Mononuclear cell (primary cell): ENCODE data around the gene TMEM167A. TPM values are rescaled to one million over a fixed set of nuclear protein-coding genes. Genes with fewer than 3 reads are reported as not detected.
"Not testable (repeated sequence)": the region's sequence is repeated elsewhere in the genome, so short reads cannot be mapped to it uniquely, and the experiment has no call there.

Experiments
- H3K27me3 ChIP-seq: 2 replicates; pipeline ENCODE4 v1.6.0; 2011; ENCODE audit warnings: low read length, control low read depth; ENCODE audit not compliant: insufficient read depth
- H3K4me1 ChIP-seq: 2 replicates; pipeline ENCODE4 v1.5.1; 2011; ENCODE audit warnings: mild to moderate bottlenecking, low read length, control low read depth; ENCODE audit not compliant: insufficient read depth
- H3K4me3 ChIP-seq: 2 replicates; pipeline ENCODE4 v1.5.1; 2011; ENCODE audit warnings: mild to moderate bottlenecking, low read length, moderate library complexity
- H3K9me3 ChIP-seq: 2 replicates; pipeline ENCODE4 v1.5.1; 2011; ENCODE audit warnings: low read depth, mild to moderate bottlenecking, control low read depth, low read length
- total RNA-seq: library from RNA; depleted of rRNA; stranded (reverse); fragments of >200 nt; gene quantifications from one replicate; pipeline ENCODE4 v1.2.3, GENCODE V29; 2012

TMEM167A gene
- total RNA-seq, 1 donor = 71.7 TPM

DNA sequence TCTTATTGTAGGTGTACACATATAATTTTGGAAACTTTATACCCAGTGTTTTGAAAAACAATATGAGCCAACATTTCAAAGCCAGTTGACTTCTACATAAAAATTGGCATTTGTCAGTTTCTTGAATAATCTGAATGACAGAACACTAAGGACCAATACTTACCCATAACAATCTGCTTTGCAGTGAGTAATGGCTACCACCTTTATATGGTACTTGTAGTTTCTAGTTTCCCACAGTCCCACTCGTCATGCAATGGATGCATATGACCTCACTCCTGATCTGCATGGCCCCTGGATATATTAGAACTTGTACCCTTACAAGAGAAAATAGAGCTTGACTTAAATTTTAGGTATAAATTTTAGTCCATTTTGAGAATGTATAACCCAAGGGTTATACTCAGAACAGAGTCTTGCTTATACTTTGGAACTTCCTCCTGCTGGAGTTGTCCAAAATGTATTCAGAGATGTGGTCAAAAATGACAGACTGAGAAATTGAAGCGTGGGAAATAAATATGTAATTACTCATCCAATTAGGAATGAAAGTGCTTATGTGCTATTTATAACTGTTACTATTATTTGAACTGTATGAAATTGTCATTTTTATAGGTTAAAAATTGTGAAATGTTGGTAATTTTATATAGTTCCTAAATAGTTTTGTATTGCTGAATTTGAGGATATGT, 19.6 kb upstream of the TMEM167A start:
- Histone ChIP-seq H3K4me1 (no peaks in the 10 kb centered on the region), H3K9me3 (peaks cover 15% of the 10 kb centered on the region), H3K27me3 (no peaks in the 10 kb centered on the region), H3K4me3 (no peak overlapping the region)

DNA sequence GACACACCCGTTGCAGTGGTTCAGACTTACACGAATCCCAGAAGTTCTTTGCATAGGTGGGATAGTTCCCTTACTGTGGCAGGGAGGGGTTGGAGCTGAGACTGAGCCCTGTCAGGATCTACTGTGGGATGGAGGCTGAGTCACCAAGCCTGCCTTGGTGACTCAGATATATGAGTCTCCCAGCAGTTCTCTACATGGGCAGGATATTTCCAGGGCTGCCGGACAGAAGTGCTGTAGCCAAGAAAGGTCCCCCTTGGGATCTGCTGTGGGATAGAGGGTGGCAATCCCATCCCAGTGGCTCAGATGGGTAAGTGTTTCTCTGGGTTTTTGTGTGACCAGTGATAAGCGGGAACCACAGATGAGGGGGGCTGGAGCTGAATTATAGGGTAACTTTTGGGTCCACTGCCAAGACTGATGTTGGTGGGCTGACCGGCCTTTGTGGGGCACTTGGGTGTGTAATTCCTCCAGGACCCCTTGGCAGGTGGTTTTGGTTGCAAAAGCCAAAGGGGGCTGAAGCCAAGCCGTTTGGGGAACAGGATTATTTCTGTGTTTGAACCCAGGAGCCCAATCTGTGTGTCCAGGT, 18.9 kb upstream of the TMEM167A start:
- no peaks in the 10 kb centered on the region for H3K4me1 ChIP-seq

DNA sequence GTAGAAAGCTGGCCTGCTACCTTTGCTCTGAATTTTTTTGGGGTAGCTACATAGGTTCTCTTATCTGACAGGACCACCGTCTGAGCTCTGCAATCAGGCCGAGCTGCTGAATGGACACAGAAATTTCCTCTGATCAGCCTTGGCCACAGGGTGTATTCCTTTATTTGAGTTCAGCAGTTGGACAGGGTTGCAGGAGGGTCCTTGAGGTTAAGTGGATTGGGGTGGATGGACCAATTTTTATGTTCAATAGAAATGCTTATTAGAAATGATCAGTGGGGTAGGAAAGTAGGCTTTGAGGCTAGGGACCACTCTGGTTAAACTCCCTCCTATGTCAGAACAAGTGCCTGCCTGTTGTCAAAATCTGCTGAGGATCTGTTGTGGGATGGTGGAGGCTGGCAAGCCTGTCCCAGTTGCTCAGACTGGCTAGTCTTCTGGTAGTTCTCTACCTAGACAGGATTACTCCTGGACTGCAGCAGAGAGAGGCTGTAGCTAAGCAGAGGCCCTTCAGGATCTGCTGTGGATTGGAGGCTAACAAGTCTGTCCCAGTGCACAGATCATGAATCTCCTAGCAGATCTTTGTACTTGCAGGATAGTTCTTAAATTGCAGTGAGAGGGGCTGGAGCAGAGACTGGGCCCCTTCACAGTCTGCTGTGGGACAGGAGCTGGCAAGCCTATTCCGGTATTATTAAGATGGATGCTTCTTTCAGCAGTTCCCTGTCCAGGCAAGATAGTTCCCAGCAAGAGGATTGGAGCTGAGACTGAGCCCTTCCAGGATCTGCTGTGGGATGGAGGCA, 18.2 kb upstream of the TMEM167A start:
- no peak overlapping the region for H3K4me3 ChIP-seq
- no peaks in the 10 kb centered on the region for H3K4me1 ChIP-seq
- H3K27me3 ChIP-seq = no peaks in the 10 kb centered on the region
- peaks cover 15% of the 10 kb centered on the region for H3K9me3 ChIP-seq

More for the DNA sequence above, 18.9 kb upstream of the TMEM167A start:
- H3K9me3 ChIP-seq = peaks cover 15% of the 10 kb centered on the region
- no peaks in the 10 kb centered on the region for H3K27me3 ChIP-seq
- no peak overlapping the region for H3K4me3 ChIP-seq

DNA sequence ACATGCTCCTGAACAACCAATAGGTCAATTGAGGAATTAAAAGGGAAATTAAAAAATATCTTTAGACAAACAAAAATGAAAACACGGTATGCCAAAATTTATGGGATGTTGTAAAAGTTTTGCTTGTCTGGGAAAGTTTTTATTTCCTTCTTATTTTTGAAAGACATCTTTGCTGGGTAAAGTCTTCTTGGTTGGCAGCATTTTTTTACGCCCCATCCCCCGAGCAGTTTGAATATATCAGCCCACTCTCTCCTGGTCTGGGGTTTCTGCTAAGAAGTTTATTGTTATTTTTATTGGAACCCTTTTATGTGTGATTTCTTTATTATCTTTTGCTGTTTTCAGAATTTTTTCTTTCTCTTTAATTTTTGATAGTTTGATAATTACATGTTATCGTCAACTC, 16.5 kb upstream of the TMEM167A start:
- H3K9me3 ChIP-seq = peaks cover 15% of the 10 kb centered on the region
- H3K4me1 ChIP-seq = no peaks in the 10 kb centered on the region
- no peak overlapping the region for H3K4me3 ChIP-seq
- no peaks in the 10 kb centered on the region for H3K27me3 ChIP-seq

DNA sequence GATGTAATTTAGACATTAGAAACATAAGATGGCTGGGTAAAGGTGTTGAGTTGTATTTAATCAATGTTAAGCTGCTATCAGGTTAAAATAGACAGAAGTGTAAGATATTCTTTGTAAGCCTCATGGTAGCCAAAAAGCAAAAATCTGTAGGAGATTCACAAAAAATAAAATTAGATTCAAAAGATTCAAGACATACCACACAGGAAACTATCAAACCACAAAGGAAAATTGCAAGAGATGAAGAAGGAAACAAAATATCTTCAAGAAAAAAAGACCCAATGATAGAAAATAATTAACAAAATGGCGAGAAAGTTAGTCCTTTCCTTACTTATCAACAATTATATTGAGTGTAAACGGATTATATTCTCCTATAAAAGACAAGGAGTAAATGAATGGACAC, 15.4 kb upstream of the TMEM167A start:
- H3K4me1 ChIP-seq = no peaks in the 10 kb centered on the region
- peaks cover 15% of the 10 kb centered on the region for H3K9me3 ChIP-seq
- H3K4me3 ChIP-seq = no peak overlapping the region
- no peaks in the 10 kb centered on the region for H3K27me3 ChIP-seq

DNA sequence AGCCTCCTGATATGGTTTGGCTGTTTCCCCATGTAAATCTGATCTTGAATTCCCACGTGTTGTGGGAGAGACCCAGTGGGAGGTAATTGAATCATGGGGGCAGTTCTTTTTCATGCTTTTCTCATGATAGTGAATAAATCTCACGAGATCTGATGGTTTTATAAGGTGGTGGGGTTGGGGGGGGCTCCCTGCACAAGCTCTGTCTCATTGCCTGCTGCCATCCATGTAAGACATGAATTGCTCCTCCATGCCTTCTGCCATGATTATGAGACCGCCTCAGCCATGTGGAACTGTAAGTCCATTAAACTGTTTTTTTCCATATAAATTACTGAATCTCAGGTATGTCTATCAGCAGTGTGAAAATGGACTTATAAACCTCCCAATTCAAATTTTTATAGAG, 13.0 kb upstream of the TMEM167A start:
- Histone ChIP-seq H3K9me3 (peaks cover 15% of the 10 kb centered on the region), H3K27me3 (no peaks in the 10 kb centered on the region), H3K4me3 (no peak overlapping the region), H3K4me1 (no peaks in the 10 kb centered on the region)

DNA sequence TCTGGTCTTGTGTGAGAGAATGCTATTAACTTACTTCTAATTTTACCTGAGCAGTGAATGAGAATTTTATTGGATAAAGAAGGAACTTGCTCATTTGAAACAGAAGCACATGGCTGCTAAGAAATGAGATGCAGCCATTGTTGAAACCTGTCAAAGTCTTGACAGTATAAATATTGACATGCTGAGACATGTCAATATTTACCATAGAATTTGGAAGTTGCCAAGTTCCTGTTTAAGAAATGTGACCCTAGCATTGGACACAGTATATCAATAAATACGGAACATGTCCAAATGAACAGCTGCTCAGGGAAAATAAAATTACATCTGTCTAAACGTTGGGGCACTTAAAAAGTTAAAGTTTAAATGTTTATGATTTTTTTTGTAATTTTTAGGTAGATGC, 7.9 kb upstream of the TMEM167A start:
- no peak overlapping the region for H3K4me3 ChIP-seq
- no peaks in the 10 kb centered on the region for H3K9me3 ChIP-seq
- no peaks in the 10 kb centered on the region for H3K4me1 ChIP-seq
- H3K27me3 ChIP-seq = no peaks in the 10 kb centered on the region

DNA sequence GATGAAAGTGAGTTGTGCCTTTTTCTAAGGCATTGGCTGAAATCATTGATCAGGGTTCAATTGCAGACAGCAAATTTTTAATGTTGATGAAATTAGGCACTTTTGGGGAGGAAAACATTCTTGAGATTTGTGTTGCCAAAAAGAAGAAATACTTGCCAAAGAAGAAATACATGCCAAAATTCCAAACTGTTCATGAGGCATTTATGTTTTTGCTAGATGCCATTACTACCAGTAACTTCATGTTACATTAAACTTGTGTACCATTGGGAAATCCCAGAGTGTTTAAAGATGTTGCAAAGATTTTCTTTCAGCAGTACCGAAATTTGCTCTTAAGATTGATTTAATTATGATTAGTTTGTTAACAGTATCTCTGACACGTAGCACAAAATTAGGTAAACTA, 7.1 kb upstream of the TMEM167A start:
- Histone ChIP-seq H3K4me1 (no peaks in the 10 kb centered on the region), H3K9me3 (no peaks in the 10 kb centered on the region), H3K27me3 (no peaks in the 10 kb centered on the region), H3K4me3 (no peak overlapping the region)

DNA sequence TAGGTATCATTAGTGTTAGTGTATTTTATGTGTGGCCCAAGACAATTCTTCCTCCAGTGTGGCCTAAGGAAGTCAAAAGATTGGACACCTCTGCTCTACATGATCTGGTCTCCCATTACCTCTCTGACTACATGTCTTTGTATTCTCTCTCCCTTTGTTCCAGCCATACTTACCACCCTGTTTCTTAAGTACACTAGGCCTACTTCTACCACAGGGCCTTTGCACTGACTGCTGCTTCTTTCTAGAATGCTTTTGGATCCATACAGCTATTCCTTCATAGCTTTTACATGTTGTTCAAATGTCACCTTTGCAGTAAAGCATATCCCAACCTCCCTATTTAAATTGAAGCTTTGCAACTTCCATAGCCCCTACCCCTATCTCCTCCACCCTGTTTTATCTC, 5.6 kb upstream of the TMEM167A start:
- Histone ChIP-seq H3K9me3 (no peaks in the 10 kb centered on the region), H3K4me3 (no peak overlapping the region), H3K27me3 (no peaks in the 10 kb centered on the region), H3K4me1 (peaks cover 7% of the 10 kb centered on the region)

DNA sequence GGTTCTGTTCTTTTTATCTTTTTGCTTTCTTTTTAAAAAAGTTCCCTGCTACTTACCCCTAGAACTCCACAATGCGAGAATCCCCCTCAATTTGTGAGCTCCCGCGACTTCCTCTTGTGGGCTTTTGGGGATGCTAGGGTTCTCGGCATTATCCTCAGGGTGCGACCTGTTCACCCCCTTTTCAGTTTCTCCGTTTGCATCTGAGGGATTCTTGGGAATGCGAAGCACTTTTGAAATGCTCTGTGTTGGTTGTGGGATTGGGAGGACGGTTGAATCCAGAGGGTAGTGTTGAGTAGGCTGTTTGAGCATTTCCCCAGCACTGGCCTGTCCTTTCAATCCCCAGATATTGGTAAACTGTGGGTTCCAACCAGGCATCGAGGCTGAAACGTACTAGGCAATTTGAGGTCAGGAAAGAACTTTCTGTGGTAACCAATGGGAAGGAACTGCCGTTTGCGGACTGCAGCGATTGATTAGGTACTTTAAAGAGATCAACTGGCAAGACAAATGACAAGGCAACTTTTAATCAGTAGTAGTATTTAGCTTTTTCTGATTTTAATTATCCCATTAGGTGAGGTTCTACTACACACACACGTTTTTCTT, 568 bp upstream of the TMEM167A start:
- H3K4me1 ChIP-seq = peaks cover 34% of the 10 kb centered on the region
- H3K27me3 ChIP-seq = no peaks in the 10 kb centered on the region
- H3K9me3 ChIP-seq = no peaks in the 10 kb centered on the region
- H3K4me3 ChIP-seq = peak overlapping the region; percentile 94

DNA sequence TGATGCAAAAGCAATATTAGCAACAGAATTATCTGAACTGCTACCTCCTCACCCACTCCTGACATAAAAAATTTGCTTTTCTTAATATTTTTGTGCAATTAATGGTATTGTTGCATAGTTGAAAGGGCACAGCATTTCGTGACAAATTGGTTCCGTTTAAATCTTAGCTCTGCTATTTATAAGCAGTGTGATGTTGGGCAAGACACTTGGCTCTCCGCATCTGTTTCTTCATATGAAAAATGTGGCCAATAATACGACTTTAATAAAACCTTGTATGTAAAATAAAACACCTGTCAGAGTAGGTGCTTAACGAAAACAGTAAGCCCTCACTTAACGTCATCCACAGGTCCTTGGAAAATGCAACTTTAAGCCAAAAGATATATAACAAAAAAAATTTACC, 4.2 kb downstream of the TMEM167A start:
- Histone ChIP-seq H3K9me3 (no peaks in the 10 kb centered on the region), H3K27me3 (no peaks in the 10 kb centered on the region), H3K4me3 (no peak overlapping the region), H3K4me1 (peaks cover 40% of the 10 kb centered on the region)

DNA sequence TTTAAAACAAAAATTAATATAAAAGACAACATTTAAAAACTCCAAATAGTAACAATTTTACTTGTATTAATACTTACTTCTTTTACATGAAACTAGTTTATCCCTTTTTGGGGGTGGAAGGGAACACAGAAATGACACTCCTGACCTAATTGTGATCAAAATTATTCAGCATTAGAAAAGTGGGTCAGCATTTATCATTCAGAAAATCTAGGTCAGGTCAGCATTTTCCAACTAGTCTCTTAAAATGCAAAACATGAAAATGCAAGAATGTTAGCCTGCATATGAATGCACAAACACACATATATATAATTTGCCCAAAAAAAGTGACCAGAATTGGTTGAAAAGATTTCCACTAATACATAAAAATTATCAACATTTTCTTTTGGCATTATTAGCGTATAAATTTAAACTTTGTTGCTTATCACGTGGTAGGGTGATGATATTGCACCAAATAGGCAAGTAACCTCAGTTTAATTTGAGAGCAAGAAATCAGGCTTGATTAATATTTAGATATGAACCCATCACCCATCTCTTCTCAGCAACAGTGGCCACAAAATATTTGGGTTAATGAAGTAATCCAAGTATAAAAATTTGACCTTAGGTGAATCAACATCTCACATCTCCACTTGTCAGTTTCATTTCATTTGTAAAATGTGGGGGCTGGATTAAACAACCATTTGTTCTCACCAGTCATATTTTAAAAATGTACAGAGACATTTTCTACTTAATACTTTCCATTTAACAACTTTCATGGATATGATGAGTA, 5.7 kb downstream of the TMEM167A start:
- no peak overlapping the region for H3K4me3 ChIP-seq
- no peaks in the 10 kb centered on the region for H3K27me3 ChIP-seq
- H3K4me1 ChIP-seq = peaks cover 35% of the 10 kb centered on the region
- H3K9me3 ChIP-seq = no peaks in the 10 kb centered on the region

DNA sequence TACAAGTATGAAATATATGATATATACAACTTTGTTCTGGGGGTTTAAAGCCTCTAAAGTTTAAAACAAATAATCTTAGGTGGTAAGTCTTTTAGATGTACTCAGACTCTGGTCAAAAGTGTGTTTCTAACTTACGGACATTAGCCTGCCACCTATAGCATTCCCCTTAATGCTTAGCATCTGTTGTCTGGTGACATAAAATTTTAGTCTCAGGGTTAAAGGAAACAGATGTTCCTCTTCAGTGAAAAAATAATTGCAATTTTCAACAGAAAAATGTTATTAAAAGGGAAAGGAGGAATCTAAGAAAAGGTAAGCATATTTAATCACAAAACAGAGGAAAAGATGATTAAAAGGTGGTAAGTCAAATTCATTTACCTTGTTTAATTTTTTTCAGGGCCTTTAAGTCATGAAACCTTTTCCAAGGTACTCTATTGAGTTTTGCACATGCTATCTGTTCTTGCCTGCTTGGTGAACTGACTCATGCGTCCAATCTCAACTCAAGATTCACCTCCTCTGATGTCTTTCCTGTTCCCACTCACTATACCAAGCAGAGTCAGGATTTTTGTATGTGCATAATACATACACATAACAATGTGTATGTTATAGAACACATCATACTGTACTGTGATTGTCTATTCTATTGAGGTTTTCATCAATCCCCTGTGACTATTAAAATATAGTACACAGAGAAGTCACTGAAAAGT, 7.9 kb downstream of the TMEM167A start:
- no peaks in the 10 kb centered on the region for H3K9me3 ChIP-seq
- peaks cover 15% of the 10 kb centered on the region for H3K4me1 ChIP-seq
- no peaks in the 10 kb centered on the region for H3K27me3 ChIP-seq
- no peak overlapping the region for H3K4me3 ChIP-seq

DNA sequence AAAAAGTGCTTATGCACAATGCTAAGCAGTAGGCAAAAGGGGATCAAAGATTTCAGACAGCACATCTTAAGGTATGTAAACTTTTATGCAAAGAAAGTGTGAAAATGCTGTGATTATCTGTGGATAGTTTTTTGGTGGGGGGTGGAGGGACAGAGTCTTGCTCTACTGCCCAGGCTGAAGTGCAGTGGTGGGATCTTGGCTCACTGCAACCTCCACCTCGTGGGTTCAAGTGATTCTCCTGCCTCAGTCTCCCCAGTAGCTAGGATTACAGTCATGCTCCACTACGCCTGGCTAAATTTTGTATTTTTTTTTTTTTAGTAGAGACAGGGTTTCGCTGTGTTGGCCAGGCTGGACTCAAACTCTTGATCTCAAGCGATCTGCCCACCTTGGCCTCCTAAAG, 9.8 kb downstream of the TMEM167A start:
- H3K27me3 ChIP-seq, H3K4me1 ChIP-seq, H3K4me3 ChIP-seq, H3K9me3 ChIP-seq: not testable (repeated sequence)
